Adipocyte (in vitro differentiated cells): Measurements from ENCODE around the gene JDP2.
"Not testable (repeated sequence)": the region's sequence is repeated elsewhere in the genome, so short reads cannot be mapped to it uniquely, and the experiment has no call there.

Experiments
- DNase-seq: peaks from one replicate; pipeline ENCODE4 v3.0.0-alpha.2; 2015; ENCODE audit warnings: low read depth
- H3K27me3 ChIP-seq: replicated peaks from 2 replicates; pipeline ENCODE4 v1.7.0; 2013; ENCODE audit warnings: mild to moderate bottlenecking, low read length, moderate library complexity; ENCODE audit not compliant: control insufficient read depth, insufficient read depth
- H3K36me3 ChIP-seq: 2 replicates; pipeline ENCODE4 v1.7.0; 2013; ENCODE audit warnings: low read length, mild to moderate bottlenecking, moderate library complexity; ENCODE audit not compliant: control insufficient read depth, insufficient read depth, severe bottlenecking
- H3K4me1 ChIP-seq: 2 replicates; pipeline ENCODE4 v1.7.0; 2013; ENCODE audit warnings: mild to moderate bottlenecking, low read length, moderate library complexity; ENCODE audit not compliant: control insufficient read depth, insufficient read depth
- H3K4me3 ChIP-seq: 2 replicates; pipeline ENCODE4 v1.7.0; 2013; ENCODE audit warnings: mild to moderate bottlenecking, low read length, moderate library complexity
- H3K9ac ChIP-seq: 2 replicates; pipeline ENCODE4 v1.7.0; 2013; ENCODE audit warnings: mild to moderate bottlenecking, low read length, moderate library complexity
- H3K9me3 ChIP-seq: 2 replicates; pipeline ENCODE4 v1.7.0; 2013; ENCODE audit warnings: mild to moderate bottlenecking, low read length, moderate library complexity; ENCODE audit not compliant: control insufficient read depth

JDP2 gene

GRCh38 chr14:75474127-75474526, 46.3 kb downstream of the JDP2 start:
- not testable (repeated sequence) for H3K4me1 ChIP-seq, H3K9me3 ChIP-seq, DNase-seq, H3K4me3 ChIP-seq, H3K9ac ChIP-seq, H3K27me3 ChIP-seq
- peaks cover 78% of the 10 kb centered on the region for H3K36me3 ChIP-seq

GRCh38 chr14:75476274-75476995, 48.6 kb downstream of the JDP2 start:
- no peaks in the 10 kb centered on the region for H3K4me1 ChIP-seq
- peaks cover 55% of the 10 kb centered on the region for H3K36me3 ChIP-seq
- no peaks in the 10 kb centered on the region for H3K27me3 ChIP-seq
- H3K9ac ChIP-seq = no peak overlapping the region
- no peaks in the 10 kb centered on the region for H3K9me3 ChIP-seq
- no peak for DNase-seq
- H3K4me3 ChIP-seq = no peak overlapping the region

- Histone ChIP-seq H3K4me1 (no peaks in the 10 kb centered on the region), H3K9ac (no peak overlapping the region)
These were observed 50.1 kb downstream of the JDP2 start for GRCh38 chr14:75477881-75478280.

GRCh38 chr14:75479770-75480600, 52.2 kb downstream of the JDP2 start:
- Histone ChIP-seq H3K36me3 (peaks cover 21% of the 10 kb centered on the region), H3K27me3 (no peaks in the 10 kb centered on the region), H3K9ac (no peak overlapping the region), H3K4me1 (no peaks in the 10 kb centered on the region), H3K4me3 (no peak overlapping the region), H3K9me3 (no peaks in the 10 kb centered on the region)
- DNase-seq = no peak

More at GRCh38 chr14:75477881-75478280, 50.1 kb downstream of the JDP2 start:
- no peak for DNase-seq
- peaks cover 40% of the 10 kb centered on the region for H3K36me3 ChIP-seq
- H3K4me3 ChIP-seq = no peak overlapping the region
- H3K9me3 ChIP-seq = no peaks in the 10 kb centered on the region
- H3K27me3 ChIP-seq = no peaks in the 10 kb centered on the region

- DNase-seq = no peak
- no peak overlapping the region for H3K9ac ChIP-seq
- peaks cover under 1% of the 10 kb centered on the region for H3K36me3 ChIP-seq
- H3K4me1 ChIP-seq = no peaks in the 10 kb centered on the region
- H3K4me3 ChIP-seq = no peak overlapping the region
- no peaks in the 10 kb centered on the region for H3K9me3 ChIP-seq
- H3K27me3 ChIP-seq = peaks cover 4% of the 10 kb centered on the region
These were observed 54.5 kb downstream of the JDP2 start for GRCh38 chr14:75482366-75482765.

- Histone ChIP-seq H3K9ac (no peak overlapping the region), H3K9me3 (no peaks in the 10 kb centered on the region), H3K27me3 (peaks cover 5% of the 10 kb centered on the region), H3K36me3 (no peaks in the 10 kb centered on the region), H3K4me3 (no peak overlapping the region), H3K4me1 (no peaks in the 10 kb centered on the region)
- DNase-seq = no peak
These were observed 57.0 kb downstream of the JDP2 start for GRCh38 chr14:75484711-75485429.

GRCh38 chr14:75486318-75486717, 58.5 kb downstream of the JDP2 start:
- Histone ChIP-seq H3K36me3 (no peaks in the 10 kb centered on the region), H3K27me3 (peaks cover 5% of the 10 kb centered on the region), H3K4me1 (no peaks in the 10 kb centered on the region), H3K9ac (no peak overlapping the region), H3K9me3 (no peaks in the 10 kb centered on the region), H3K4me3 (no peak overlapping the region)
- no peak for DNase-seq

GRCh38 chr14:75487155-75487671, 59.4 kb downstream of the JDP2 start:
- Histone ChIP-seq H3K9me3 (no peaks in the 10 kb centered on the region), H3K4me1 (no peaks in the 10 kb centered on the region), H3K9ac (no peak overlapping the region), H3K4me3 (no peak overlapping the region), H3K27me3 (peaks cover 5% of the 10 kb centered on the region), H3K36me3 (no peaks in the 10 kb centered on the region)
- DNase-seq = no peak

GRCh38 chr14:75489480-75489837, 61.6 kb downstream of the JDP2 start:
- Histone ChIP-seq H3K36me3 (no peaks in the 10 kb centered on the region), H3K4me3 (no peak overlapping the region), H3K4me1 (no peaks in the 10 kb centered on the region), H3K9ac (no peak overlapping the region), H3K9me3 (no peaks in the 10 kb centered on the region), H3K27me3 (peaks cover 5% of the 10 kb centered on the region)
- no peak for DNase-seq

- Histone ChIP-seq H3K27me3 (peaks cover 5% of the 10 kb centered on the region), H3K4me1 (no peaks in the 10 kb centered on the region), H3K4me3 (no peak overlapping the region), H3K36me3 (no peaks in the 10 kb centered on the region), H3K9ac (no peak overlapping the region), H3K9me3 (no peaks in the 10 kb centered on the region)
- no peak for DNase-seq
These were observed 63.7 kb downstream of the JDP2 start for GRCh38 chr14:75491376-75491978.
